SK-N-SH treated with all-trans-retinoic acid at 6 μM for 48 hours (cell line): ENCODE results near the gene UBASH3A.

ENCODE experiments used
- ARNTL ChIP-seq: fragments of 450-650 bp; formaldehyde crosslinking; IDR thresholded peaks from 2 replicates; pipeline ENCODE4 v1.5.0; 2020; ENCODE audit warnings: low read depth, mild to moderate bottlenecking, moderate library complexity, borderline replicate concordance
- CSRNP3 ChIP-seq: fragments of 250-450 bp; sonication (Bioruptor Pico); IDR thresholded peaks from 2 replicates; pipeline ENCODE4 v1.5.1; 2021; ENCODE audit warnings: mild to moderate bottlenecking, moderate library complexity
- ISL1 ChIP-seq: fragments of 250-450 bp; sonication (Bioruptor Pico); IDR thresholded peaks from 2 replicates; pipeline ENCODE4 v2.1.2; 2022; ENCODE audit warnings: mild to moderate bottlenecking, moderate library complexity
- TCF4 ChIP-seq: fragments of 250-450 bp; sonication (Bioruptor Pico); IDR thresholded peaks from 2 replicates; pipeline ENCODE4 v1.8.0; 2021; ENCODE audit warnings: mild to moderate bottlenecking, moderate library complexity, borderline replicate concordance
- TOX ChIP-seq: fragments of 250-450 bp; sonication (Bioruptor Pico); IDR thresholded peaks from 2 replicates; pipeline ENCODE4 v1.8.0; 2021; ENCODE audit warnings: mild to moderate bottlenecking, moderate library complexity, borderline replicate concordance
- ZFP30 ChIP-seq: fragments of 450-650 bp; formaldehyde crosslinking; IDR thresholded peaks from 2 replicates; pipeline ENCODE4 v1.5.0; 2022; ENCODE audit warnings: mild to moderate bottlenecking, moderate library complexity
- TF ChIP-seq, protein P1 (sequence below): fragments of 250-450 bp; sonication (Bioruptor Pico); IDR thresholded peaks from 2 replicates; pipeline ENCODE4 v1.8.0; 2020; ENCODE audit warnings: mild to moderate bottlenecking, moderate library complexity, borderline replicate concordance

DNA sequence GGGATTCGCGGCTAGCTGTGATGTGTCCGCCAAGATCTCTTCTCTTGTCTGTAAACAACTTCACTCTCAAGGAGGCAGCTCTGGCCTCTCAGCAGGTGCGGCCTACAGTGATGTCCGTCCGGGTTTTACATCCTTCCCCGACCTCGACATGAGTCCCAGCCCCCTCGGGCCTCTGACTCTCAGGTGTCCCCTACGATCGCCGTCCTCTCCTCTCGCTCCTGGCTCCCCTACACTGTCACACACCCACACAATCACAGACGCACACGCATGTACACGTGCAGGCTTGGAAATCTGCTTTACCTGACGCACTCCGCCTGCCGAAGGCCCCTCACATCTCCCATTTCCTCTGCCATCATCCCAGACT lies 93.1 kb downstream of the UBASH3A start:
- no peak for TF ChIP-seq ZFP30 (CRISPR knock-in tag)
- TF ChIP-seq, protein P1, sequence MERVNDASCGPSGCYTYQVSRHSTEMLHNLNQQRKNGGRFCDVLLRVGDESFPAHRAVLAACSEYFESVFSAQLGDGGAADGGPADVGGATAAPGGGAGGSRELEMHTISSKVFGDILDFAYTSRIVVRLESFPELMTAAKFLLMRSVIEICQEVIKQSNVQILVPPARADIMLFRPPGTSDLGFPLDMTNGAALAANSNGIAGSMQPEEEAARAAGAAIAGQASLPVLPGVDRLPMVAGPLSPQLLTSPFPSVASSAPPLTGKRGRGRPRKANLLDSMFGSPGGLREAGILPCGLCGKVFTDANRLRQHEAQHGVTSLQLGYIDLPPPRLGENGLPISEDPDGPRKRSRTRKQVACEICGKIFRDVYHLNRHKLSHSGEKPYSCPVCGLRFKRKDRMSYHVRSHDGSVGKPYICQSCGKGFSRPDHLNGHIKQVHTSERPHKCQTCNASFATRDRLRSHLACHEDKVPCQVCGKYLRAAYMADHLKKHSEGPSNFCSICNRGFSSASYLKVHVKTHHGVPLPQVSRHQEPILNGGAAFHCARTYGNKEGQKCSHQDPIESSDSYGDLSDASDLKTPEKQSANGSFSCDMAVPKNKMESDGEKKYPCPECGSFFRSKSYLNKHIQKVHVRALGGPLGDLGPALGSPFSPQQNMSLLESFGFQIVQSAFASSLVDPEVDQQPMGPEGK: no peak
- no peak for TF ChIP-seq ARNTL (CRISPR knock-in tag)
- no peak for TF ChIP-seq ISL1 (CRISPR knock-in tag)
- TF ChIP-seq CSRNP3 (CRISPR knock-in tag): no peak
- TF ChIP-seq TOX: no peak
- no peak for TF ChIP-seq TCF4 (CRISPR knock-in tag)
